ENCODE results near the gene TBC1D4. TPM values are rescaled to one million over a fixed set of nuclear protein-coding genes. Genes with fewer than 3 reads are reported as not detected.
A peak's percentile ranks its signal among the peaks of the same experiment; 100 is the strongest.

Gene TBC1D4
- total and polyA plus RNA-seq, 2 donors (not counting 1 experiment from before 2014, with no cell fraction given) = 10.3 to 15.4 TPM

- H3K36me3 ChIP-seq (ENCODE audit: control insufficient read depth, insufficient read depth, low read length) = no peaks in the 10 kb centered on the region
- TF ChIP-seq CTCF (conservative IDR thresholded peaks at IDR 0.05 in 1 of 2, IDR thresholded peaks at IDR 0.05 in 1 of 2; ENCODE audit: low read depth in 1 of 2, low read length in 2 of 2) (no peak), EZH2 (IDR thresholded peaks at IDR 0.05; ENCODE audit: low read length, missing control alignments) (no peak)
- DNase-seq (ENCODE audit: low read depth in 2 of 2) = peak in 1 of 2 donors; percentile 47
These were observed 245.2 kb downstream of the TBC1D4 start for GRCh38 chr13:75236774-75237173.

More at GRCh38 chr13:75236774-75237173, 245.2 kb downstream of the TBC1D4 start:
- H3K4me2 ChIP-seq (ENCODE audit: extremely low read depth, insufficient read depth, low read length) = no peak overlapping the region
- H2AFZ ChIP-seq (ENCODE audit: low read length) = no peak overlapping the region
- H4K20me1 ChIP-seq (ENCODE audit: control insufficient read depth, extremely low read depth, insufficient read depth, low read length) = no peaks in the 10 kb centered on the region
- no peak overlapping the region for H3K9ac ChIP-seq (ENCODE audit: insufficient read depth, low read length)
- no peaks in the 10 kb centered on the region for H3K9me3 ChIP-seq (ENCODE audit: control insufficient read depth, insufficient read depth, low read depth, low read length)
- H3K27me3 ChIP-seq (ENCODE audit: control insufficient read depth, insufficient read depth, low read length) = no peaks in the 10 kb centered on the region
- H3K4me1 ChIP-seq (ENCODE audit: control insufficient read depth, extremely low read depth, insufficient read depth, low read length) = no peaks in the 10 kb centered on the region
- no peaks in the 10 kb centered on the region for H3K79me2 ChIP-seq (ENCODE audit: control insufficient read depth, insufficient read depth, low read length)
- no peak overlapping the region for H3K27ac ChIP-seq (ENCODE audit: insufficient read depth, low read length)
- no peak overlapping the region for H3K4me3 ChIP-seq (replicated peaks in 1 of 4; ENCODE audit: control extremely low read depth in 1 of 4, insufficient read depth in 1 of 4, low read depth in 3 of 4, low read length in 4 of 4)

Other genes with a start within 250 kb of the TBC1D4 start
- gene COMMD6, start 55.7 kb upstream of the TBC1D4 start, total RNA-seq = 56.2 and 89.7 TPM in 2 replicates
- 77.6 and 125 TPM in 2 replicates for gene COMMD6, start 55.7 kb upstream of the TBC1D4 start, polyA plus RNA-seq
- gene UCHL3, start 67.6 kb upstream of the TBC1D4 start, total RNA-seq = 23.4 and 30.9 TPM in 2 replicates
- gene UCHL3, start 67.6 kb upstream of the TBC1D4 start, polyA plus RNA-seq = 76.7 and 81.9 TPM in 2 replicates
- 75.5 and 226 TPM in 2 replicates for gene LMO7, start 154.2 kb upstream of the TBC1D4 start, total RNA-seq
- 71.9 and 116 TPM in 2 replicates for gene LMO7, start 154.2 kb upstream of the TBC1D4 start, polyA plus RNA-seq

Measured in fibroblast of lung (primary cell).